ENCODE data around the gene FGF23.

Gene FGF23

GRCh38 chr12:4383304-4383865 lies 3.9 kb upstream of the FGF23 start:
- peak in 2 of 3 experiments; percentile 24 to 73 for DNase-seq

- no peak for DNase-seq
Observed at GRCh38 chr12:4380332-4380731, 820 bp upstream of the FGF23 start.

GRCh38 chr12:4378772-4379171 lies 740 bp downstream of the FGF23 start:
- no peak for DNase-seq

- DNase-seq: no peak
Observed at GRCh38 chr12:4375449-4375848, 4.1 kb downstream of the FGF23 start.

GRCh38 chr12:4372653-4373052 lies 6.9 kb downstream of the FGF23 start:
- no peak for DNase-seq

- DNase-seq: no peak
Observed at GRCh38 chr12:4370265-4370664, 9.2 kb downstream of the FGF23 start.

GRCh38 chr12:4369548-4369947 lies 10.0 kb downstream of the FGF23 start:
- DNase-seq: no peak

- DNase-seq: no peak
Observed at GRCh38 chr12:4366090-4366489, 13.4 kb downstream of the FGF23 start.

- DNase-seq: peak; percentile 11 to 58 (median 13)
Observed at GRCh38 chr12:4356041-4356327, 23.5 kb downstream of the FGF23 start.

- no peak for DNase-seq
Observed at GRCh38 chr12:4355156-4356040, 24.1 kb downstream of the FGF23 start.

- DNase-seq: peak in 1 of 3 experiments; percentile 49
Observed at GRCh38 chr12:4353785-4354208, 25.7 kb downstream of the FGF23 start.

- DNase-seq: peak in 1 of 3 experiments; percentile 11
Observed at GRCh38 chr12:4346931-4347330, 32.6 kb downstream of the FGF23 start.

GRCh38 chr12:4331842-4332241 lies 47.7 kb downstream of the FGF23 start:
- no peak for DNase-seq

GRCh38 chr12:4331221-4331620 lies 48.3 kb downstream of the FGF23 start:
- DNase-seq: no peak

GRCh38 chr12:4330203-4330602 lies 49.3 kb downstream of the FGF23 start:
- no peak for DNase-seq

GRCh38 chr12:4327293-4327692 lies 52.2 kb downstream of the FGF23 start:
- no peak for DNase-seq

GRCh38 chr12:4325966-4326365 lies 53.5 kb downstream of the FGF23 start:
- DNase-seq: no peak

GRCh38 chr12:4324366-4324765 lies 55.1 kb downstream of the FGF23 start:
- DNase-seq: no peak

- no peak for DNase-seq
Observed at GRCh38 chr12:4323396-4323795, 56.1 kb downstream of the FGF23 start.

- no peak for DNase-seq
Observed at GRCh38 chr12:4322726-4323125, 56.8 kb downstream of the FGF23 start.

- DNase-seq: peak; percentile 95 to 99 (median 98)
Observed at GRCh38 chr12:4320853-4321701, 58.4 kb downstream of the FGF23 start, which contains the start of gene TIGAR. TIGAR (plus strand) TSS chr12:4321213; CDS start chr12:4321272, 59 bp downstream.

GRCh38 chr12:4320497-4320852 lies 59.0 kb downstream of the FGF23 start:
- no peak for DNase-seq

Measured in NCI-H1417 (cell line).